ENCODE measurements around the gene ANXA3.

DNA sequence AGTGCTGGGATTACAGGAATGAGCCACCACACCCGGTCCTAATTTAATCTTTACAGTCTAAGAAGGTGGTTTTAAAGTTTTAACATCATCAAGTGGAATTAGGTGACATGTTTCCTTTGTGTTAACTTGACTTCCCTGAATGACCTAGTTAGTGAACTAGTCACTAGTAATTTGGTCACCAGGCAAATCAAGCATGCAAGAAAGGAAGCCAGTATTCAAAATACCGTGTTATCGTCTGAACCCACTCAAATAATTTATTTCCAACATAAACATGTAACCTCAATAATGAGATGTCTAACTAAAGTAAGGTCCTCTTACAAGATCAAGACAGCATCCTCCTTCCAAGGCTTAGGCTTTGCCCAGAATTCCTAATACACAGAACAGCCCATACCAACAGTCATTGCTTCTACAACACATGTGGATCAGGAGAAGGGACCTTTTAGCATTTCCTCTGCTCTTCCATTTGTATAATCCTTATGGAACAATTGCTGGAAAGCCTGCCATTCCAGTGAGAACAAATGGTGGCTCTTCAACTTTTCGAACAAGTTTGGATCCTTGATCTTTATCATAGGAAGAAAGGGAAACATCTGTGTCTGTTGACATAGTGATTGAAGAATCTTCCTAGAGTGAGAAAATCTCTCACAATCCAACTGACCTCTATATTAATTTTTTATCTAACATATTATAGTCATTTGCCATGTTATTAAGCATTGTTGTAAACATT, 97.2 kb downstream of the ANXA3 start:
- no peak for TF ChIP-seq POLR2A (IDR thresholded peaks at IDR 0.05)
- TF ChIP-seq, protein P1, sequence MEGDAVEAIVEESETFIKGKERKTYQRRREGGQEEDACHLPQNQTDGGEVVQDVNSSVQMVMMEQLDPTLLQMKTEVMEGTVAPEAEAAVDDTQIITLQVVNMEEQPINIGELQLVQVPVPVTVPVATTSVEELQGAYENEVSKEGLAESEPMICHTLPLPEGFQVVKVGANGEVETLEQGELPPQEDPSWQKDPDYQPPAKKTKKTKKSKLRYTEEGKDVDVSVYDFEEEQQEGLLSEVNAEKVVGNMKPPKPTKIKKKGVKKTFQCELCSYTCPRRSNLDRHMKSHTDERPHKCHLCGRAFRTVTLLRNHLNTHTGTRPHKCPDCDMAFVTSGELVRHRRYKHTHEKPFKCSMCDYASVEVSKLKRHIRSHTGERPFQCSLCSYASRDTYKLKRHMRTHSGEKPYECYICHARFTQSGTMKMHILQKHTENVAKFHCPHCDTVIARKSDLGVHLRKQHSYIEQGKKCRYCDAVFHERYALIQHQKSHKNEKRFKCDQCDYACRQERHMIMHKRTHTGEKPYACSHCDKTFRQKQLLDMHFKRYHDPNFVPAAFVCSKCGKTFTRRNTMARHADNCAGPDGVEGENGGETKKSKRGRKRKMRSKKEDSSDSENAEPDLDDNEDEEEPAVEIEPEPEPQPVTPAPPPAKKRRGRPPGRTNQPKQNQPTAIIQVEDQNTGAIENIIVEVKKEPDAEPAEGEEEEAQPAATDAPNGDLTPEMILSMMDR (IDR thresholded peaks at IDR 0.05): no peak

All from esophagus squamous epithelium (tissue), 4 donors.